HG02870 (cell line): Measurements from ENCODE around the gene FBP2.
A peak's percentile ranks its signal among the peaks of the same experiment; 100 is the strongest.

Source experiments
- ATAC-seq: cut with Tn5 transposase; IDR thresholded peaks from one replicate; pipeline ENCODE4 v1.9.1; 2021; ENCODE audit warnings: mild to moderate bottlenecking, moderate library complexity; ENCODE audit not compliant: unreplicated experiment

The FBP2 gene

DNA sequence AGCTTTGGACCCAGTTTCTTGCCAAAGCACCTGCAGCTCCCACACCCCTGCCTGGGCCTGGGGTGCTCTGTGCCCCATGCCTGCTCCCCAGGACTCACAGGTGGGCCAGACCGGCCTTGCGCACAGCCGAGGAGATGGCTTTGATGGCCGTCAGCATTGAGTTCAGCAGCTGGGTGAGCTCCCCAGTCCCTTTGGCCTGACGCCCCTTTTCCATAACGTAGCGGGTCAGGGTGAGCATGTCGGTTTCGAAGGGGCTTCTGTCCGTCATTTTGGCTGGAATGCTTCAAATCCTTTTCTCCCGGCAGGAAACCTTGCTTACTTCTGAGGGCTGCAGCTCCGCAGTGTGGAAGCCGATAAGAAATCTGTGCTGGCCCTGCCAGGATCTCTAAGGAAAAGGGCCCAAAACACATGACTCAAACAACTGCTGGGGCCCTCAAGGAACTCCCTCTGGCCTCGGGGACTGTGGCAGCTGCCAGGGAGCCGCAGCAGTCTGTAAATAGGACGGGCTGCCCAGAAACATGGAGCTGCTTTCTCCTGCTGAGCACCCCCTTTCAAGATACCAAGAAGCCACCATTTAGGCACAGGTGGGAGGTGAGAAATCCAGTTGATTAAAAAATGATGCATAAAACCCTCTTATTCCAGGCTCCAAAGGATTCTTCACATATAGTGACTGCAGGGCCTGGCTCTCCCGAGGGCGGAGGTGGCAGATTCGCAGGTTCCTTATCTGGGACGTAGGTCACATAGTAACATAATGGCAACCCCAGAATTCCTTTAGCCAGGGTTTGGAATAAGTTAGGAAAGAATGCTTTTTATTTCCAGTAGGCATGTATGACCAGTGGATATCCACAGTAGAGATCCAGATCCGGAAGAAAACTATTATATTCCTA lies at the start of gene FBP2:
Gene FBP2 (minus strand): TSS at position 366 of the 887 bp plus-strand sequence. CDS start 98 bp downstream, at position 268.
- ATAC-seq = no peak

- ATAC-seq = no peak
These were observed 49.6 kb upstream of the FBP2 start for GRCh38 chr9:94643176-94643575.

DNA sequence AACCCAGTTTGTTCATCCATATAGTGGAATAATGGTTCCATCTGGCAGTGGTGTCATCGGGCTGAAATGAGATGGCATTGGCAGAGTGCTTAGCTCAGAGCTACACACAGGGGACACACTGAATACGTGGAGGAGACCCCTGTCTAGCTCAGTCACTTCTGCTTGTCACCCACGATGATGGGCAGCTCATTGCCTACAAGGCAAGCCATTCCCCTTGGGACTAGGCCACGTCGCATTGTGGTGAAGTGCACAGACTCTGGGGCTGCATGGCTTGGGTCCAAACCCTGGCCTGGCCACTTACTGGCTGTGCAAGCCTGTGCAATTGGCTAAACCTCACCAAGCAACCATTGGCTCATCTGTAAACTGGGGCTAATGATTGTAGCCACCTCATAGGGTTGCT lies 48.9 kb upstream of the FBP2 start:
- no peak for ATAC-seq

- ATAC-seq = no peak
These were observed 46.4 kb upstream of the FBP2 start for GRCh38 chr9:94639999-94640376.

GRCh38 chr9:94639061-94639998 lies 45.7 kb upstream of the FBP2 start, which contains the start of gene FBP1:
Gene FBP1, minus strand, starts transcription at chr9:94639518. Its CDS starts 208 bp downstream, at chr9:94639310.
- ATAC-seq = peak; percentile 62

DNA sequence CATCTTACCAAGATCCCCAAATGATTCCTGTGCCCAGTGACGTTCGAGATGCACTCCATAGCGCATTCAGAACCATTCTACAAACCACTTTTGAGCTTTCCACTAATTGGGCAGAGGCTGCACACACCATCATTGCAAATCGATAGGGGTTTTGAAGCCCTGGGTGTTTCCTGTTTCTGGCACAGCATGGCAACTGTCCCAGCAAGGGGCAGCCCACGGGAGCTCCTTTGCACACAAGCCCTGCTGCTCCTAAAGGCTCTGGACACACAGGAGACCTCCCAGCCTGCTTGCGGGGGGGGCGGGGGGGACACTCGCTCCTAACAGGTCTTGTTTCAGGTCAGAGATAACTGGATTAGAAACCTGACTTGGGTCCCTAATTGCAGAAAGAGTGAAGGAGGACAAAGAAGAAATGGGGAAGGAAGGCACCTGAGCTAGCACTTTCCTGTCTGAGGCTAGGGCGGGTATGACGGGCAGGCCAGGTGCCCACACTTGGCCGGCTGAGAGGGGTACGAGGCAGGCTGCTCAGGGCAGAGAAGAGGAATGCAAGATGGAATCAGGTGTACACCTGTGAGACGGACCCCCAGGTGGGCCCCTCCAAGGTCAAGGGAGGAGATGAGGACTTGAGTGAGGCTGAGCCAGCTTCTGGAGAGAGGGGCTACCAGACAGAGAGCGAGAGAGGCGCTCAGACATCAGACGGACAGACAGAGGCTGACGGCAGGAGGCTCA lies 44.9 kb upstream of the FBP2 start:
- ATAC-seq = no peak

DNA sequence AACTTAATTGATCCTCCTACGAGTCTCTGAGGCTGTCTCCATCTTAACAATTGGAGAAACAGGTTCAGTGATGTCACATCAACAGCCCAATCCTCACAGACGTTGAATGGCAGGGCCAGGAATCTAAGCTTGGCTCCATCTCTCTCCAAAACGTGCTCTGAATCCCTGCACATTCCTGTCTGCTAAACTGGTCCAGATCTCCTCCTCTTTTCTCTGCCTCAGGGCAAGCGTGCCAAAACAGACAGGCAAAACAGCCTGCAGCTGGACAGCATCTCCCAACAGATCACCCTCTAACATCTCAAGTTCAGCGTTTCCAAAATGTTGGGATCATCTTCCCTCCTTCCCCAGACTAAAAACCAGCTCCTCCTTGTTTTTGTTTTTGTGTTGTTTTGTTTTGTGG lies 39.1 kb upstream of the FBP2 start:
- no peak for ATAC-seq

- ATAC-seq = no peak
These were observed 38.0 kb upstream of the FBP2 start for GRCh38 chr9:94631599-94631998.

DNA sequence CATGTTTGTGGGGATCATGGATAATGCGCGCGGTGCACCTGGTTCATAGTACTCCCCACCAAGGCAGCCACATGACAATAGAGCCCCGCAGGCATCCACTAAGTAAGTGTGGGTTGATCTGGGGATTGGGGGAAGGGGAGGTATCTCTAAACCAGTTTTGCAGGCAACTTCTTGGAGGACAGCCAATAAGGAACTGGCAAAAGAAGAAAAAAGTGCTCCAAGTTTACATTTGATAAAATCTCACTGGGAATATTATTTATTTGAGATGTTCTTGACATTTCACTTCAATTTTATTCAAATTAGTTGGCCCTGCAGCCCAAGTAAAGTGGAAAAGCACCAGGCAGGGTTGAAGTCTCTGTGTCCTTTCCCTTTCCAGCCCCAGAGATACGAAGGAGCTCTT lies 37.2 kb upstream of the FBP2 start:
- no peak for ATAC-seq

DNA sequence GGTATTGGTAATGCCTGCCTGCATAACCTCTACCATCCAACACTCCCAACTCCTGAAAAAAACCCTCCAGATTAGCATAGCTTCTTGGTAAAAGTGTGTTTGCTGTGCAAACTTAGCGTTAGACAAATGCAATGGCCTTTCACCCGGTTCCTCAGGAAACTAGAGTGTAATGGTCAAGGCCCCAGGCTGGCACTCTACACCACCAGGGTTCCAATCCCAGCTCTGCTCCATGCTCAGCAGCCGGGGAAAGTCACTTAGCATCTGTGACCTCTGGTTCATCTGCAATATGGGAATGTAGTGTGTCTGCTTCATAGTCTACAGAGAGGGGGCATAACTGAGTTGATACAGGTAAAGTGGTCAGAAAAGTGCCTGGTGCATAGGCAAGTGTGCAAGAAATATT lies 36.7 kb upstream of the FBP2 start:
- no peak for ATAC-seq

- ATAC-seq = no peak
These were observed 33.7 kb upstream of the FBP2 start for GRCh38 chr9:94627287-94627686.

DNA sequence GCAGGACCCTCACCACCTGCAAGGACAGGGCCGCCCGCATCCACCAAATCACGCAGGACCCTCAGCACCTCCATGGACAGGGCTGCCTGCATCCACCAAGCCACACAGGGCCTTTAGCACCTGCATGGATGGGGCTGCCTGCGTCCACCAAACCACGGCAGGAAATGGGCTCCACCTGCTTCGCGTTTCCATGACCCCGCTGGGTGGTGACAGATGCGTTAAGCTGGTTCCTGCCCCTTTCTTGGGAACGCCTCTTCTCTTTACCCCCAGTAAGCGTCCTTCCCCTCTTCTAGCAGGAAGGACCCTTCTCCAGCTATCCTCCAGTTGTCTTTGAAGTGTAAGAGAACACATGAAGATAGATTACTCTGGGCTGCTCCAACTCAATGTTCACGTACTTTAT lies 32.2 kb upstream of the FBP2 start:
- no peak for ATAC-seq

DNA sequence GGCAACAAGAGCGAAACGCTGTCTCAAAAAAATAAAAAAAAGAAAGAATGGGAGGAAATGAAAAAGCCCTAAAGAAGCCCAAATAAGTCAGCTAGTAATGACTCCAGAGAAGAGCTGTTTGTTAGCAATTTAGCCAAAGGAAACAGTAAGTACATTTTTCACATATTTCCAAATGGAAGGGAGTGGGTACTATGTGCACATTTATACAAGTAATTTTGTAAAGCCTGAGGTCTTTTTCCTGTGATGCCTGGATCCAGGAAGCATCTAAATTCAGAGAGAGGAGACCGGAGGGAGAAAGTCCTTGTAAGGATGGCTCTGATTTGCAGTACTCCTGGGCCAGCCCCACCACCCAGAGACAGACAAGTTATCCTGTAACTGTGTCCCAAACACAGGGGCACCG lies 31.0 kb upstream of the FBP2 start:
- no peak for ATAC-seq

DNA sequence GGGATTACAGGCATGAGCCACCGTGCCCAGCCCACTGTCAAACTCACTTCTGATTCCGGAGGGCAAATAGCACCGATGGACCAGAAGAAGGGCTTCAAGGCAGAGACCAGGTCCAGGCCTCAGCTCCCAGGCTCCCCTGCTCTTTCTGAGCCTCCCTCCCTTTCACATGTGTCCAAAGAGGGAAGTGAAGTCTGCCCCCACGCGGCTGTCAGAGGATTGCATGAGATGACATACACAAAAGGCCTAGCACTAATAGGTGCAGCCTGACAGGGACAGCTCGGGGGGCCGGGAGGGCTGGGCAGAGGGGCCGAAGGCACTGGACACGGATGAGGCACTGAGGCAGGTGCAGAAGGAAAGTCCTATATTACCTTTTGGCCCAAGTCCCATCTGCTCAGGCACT lies 29.6 kb upstream of the FBP2 start:
- no peak for ATAC-seq

- no peak for ATAC-seq
These were observed 28.6 kb upstream of the FBP2 start for GRCh38 chr9:94622087-94622800.

- no peak for ATAC-seq
These were observed 25.4 kb upstream of the FBP2 start for GRCh38 chr9:94619026-94619425.

DNA sequence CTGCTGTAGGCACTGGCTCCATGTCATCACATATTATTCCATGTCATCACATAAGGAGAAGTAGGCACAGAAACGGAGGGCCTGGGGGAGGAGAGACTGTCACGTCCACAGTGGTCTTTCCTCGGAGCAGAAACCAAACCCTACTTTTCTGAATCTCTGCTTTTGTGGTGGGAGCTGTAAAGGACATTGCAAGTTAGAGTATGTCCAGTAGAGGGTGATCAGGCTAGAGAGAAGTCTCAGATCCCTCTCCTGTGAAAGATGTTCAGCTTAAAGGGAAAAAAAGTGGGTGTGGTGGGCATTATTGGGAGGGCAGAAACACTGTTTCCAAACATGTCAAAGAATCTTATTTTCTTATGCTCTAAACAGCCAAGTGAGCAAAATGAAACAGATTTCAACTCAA lies 19.4 kb upstream of the FBP2 start:
- no peak for ATAC-seq

DNA sequence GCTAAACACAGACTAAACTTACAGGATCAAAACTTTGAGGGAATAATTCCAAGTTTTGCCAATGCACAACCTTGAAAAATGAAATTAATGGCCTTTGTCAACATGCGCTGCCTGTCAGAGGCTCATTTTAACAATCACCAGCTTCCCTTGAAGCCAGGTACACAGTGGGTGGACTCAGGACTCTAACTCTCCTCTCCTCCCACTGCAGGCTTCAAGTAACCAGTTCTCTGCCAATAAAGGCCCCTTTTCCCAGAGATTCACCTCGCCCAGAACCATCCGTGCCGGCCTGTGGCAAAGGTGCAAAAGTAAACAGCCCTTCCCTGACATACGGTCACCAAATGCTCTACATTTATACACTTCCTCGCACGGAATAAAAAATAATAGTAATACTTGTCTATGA lies 18.4 kb upstream of the FBP2 start:
- no peak for ATAC-seq

DNA sequence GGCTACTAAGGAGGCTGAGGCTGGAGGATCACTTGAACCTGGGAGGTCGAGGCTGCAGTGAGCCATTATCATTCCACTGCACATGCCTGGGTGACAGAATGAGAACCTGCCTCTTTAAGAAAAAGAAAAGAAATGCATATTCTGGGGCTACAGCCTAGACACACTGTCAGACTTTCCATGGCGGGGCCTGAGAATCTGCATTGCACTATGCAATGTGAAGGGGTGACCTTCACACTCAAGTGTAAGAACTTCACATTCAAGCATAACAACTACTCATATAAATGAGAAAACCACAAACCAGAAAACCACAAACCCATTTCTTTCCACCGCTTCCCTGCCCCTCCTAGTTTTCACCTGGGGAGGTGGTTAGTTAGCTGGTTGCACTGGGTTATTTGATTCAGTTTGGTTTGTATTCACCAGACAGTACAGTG lies 18.0 kb upstream of the FBP2 start:
- no peak for ATAC-seq

DNA sequence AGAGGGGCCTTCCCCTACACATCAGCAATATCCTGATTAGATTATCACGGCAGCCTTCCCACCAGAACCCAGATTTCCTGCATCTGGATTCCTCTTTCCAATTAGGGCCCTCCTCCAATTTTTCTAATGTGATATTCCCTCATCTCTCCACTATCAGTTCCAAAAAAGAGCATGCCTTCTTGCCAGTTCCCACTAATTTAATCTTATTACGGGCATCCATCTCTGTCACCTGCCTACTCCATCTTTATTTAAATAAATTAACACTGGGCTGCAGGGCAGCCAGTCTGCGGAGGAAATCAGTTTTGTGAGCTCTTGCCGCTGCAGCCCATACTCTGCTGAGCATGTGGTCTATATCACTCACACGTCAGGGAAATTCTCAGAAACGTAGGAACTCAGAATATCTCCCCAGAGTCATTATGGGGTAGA lies 16.6 kb upstream of the FBP2 start:
- ATAC-seq = no peak

DNA sequence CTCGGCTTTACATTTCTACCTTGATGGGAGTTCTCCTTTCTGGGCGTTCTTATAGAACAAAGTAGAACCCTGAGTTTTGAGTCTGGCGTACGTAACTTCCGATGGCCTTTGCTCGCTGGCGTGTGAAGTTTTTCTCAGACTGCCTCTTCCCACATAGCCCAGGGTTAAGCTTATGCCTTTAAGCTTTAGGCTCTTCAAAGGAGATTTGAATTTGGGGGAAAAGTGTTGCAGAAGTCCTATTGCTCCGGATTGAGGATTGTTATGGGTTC lies 13.7 kb upstream of the FBP2 start:
- no peak for ATAC-seq
